GM23338 (cell line): ENCODE data around the gene HCRT. TPM values are rescaled to one million over a fixed set of nuclear protein-coding genes. Genes with fewer than 3 reads are reported as not detected.

ENCODE experiments used
- ATAC-seq: fragments of 200-7000 bp; cut with Tn5 transposase; 3 replicates; pipeline ENCODE4 v1.9.1; 2020
- DNase-seq: peaks from one replicate; pipeline ENCODE4 v3.0.0-alpha.2; 2015; ENCODE audit warnings: low spot score
- H2AFZ ChIP-seq: fragments of 200-600 bp; sonication (generic); 2 replicates; pipeline ENCODE4 v1.8.0; 2016; ENCODE audit warnings: antibody characterized with exemption, mild to moderate bottlenecking, moderate library complexity
- H3F3A ChIP-seq: fragments of 200-600 bp; sonication (generic); replicated peaks from 2 replicates; pipeline ENCODE4 v1.8.0; 2017; ENCODE audit warnings: antibody characterized with exemption, mixed run types, low read depth
- H3K27ac ChIP-seq: fragments of 200-600 bp; sonication (generic); 2 replicates; pipeline ENCODE4 v1.6.1; 2016; ENCODE audit warnings: low read depth
- H3K27me3 ChIP-seq: fragments of 200-600 bp; sonication (generic); 2 replicates; pipeline ENCODE4 v1.8.0; 2016; ENCODE audit warnings: mild to moderate bottlenecking, mixed run types, moderate library complexity; ENCODE audit not compliant: insufficient read depth
- H3K36me3 ChIP-seq: fragments of 200-600 bp; sonication (generic); 2 replicates; pipeline ENCODE4 v1.8.0; 2016; ENCODE audit warnings: mild to moderate bottlenecking; ENCODE audit not compliant: insufficient read depth
- H3K4me1 ChIP-seq: fragments of 200-600 bp; sonication (generic); 2 replicates; pipeline ENCODE4 v1.8.0; 2016; ENCODE audit warnings: mild to moderate bottlenecking, moderate library complexity; ENCODE audit not compliant: insufficient read depth
- H3K4me2 ChIP-seq: fragments of 200-600 bp; sonication (generic); 2 replicates; pipeline ENCODE4 v1.7.1; 2017; ENCODE audit warnings: mixed run types
- H3K4me3 ChIP-seq: fragments of 200-600 bp; sonication (generic); 2 replicates; pipeline ENCODE4 v1.6.1; 2016; ENCODE audit warnings: mixed run types
- H3K79me2 ChIP-seq: fragments of 200-600 bp; sonication (generic); replicated peaks from 2 replicates; pipeline ENCODE4 v1.8.0; 2017; ENCODE audit warnings: mild to moderate bottlenecking; ENCODE audit not compliant: insufficient read depth
- H3K9me2 ChIP-seq: fragments of 200-600 bp; sonication (generic); 2 replicates; pipeline ENCODE4 v1.8.0; 2017; ENCODE audit not compliant: insufficient read depth
- H4K20me1 ChIP-seq: fragments of 200-600 bp; sonication (generic); replicated peaks from 2 replicates; pipeline ENCODE4 v1.8.0; 2017; ENCODE audit warnings: mild to moderate bottlenecking; ENCODE audit not compliant: insufficient read depth
- H3K27ac Mint-ChIP-seq: 2 replicates; pipeline ENCODE4 v1.8.0; 2020; ENCODE audit warnings: inconsistent platforms, mild to moderate bottlenecking, moderate library complexity, mixed read lengths
- H3K27me3 Mint-ChIP-seq: 3 replicates; pipeline ENCODE4 v1.8.0; 2022; ENCODE audit warnings: low read depth, mild to moderate bottlenecking, moderate library complexity, mixed read lengths, inconsistent platforms; ENCODE audit not compliant: insufficient read depth, poor library complexity
- H3K36me3 Mint-ChIP-seq: 3 replicates; pipeline ENCODE4 v1.8.0; 2021; ENCODE audit warnings: low read depth, mild to moderate bottlenecking, inconsistent platforms, moderate library complexity, mixed read lengths
- H3K4me1 Mint-ChIP-seq: 3 replicates; pipeline ENCODE4 v1.8.0; 2020; ENCODE audit warnings: mild to moderate bottlenecking, inconsistent platforms, mixed read lengths
- H3K4me3 Mint-ChIP-seq: 3 replicates; pipeline ENCODE4 v1.8.0; 2021; ENCODE audit warnings: moderate library complexity, mild to moderate bottlenecking, inconsistent platforms, mixed read lengths
- H3K9me3 Mint-ChIP-seq: 3 replicates; pipeline ENCODE4 v1.8.0; 2020; ENCODE audit warnings: moderate library complexity, mild to moderate bottlenecking, inconsistent platforms, mixed read lengths
- EZH2 ChIP-seq: fragments of 200-600 bp; sonication (generic); IDR thresholded peaks from one replicate; pipeline ENCODE4 v1.8.0; 2017; ENCODE audit warnings: antibody characterized with exemption, mild to moderate bottlenecking, low read depth; ENCODE audit not compliant: unreplicated experiment
- EZH2phosphoT487 ChIP-seq: fragments of 200-600 bp; sonication (generic); IDR thresholded peaks from one replicate; pipeline ENCODE4 v1.8.1; 2018; ENCODE audit warnings: antibody characterized with exemption; ENCODE audit not compliant: unreplicated experiment
- JUNB ChIP-seq: IDR thresholded peaks from one replicate; pipeline ENCODE4 v1.6.1; 2016; ENCODE audit warnings: antibody characterized with exemption; ENCODE audit not compliant: unreplicated experiment
- NANOG ChIP-seq: IDR thresholded peaks from 2 replicates; pipeline ENCODE4 v1.6.1; 2016; ENCODE audit warnings: antibody characterized with exemption, borderline replicate concordance
- POLR2AphosphoS5 ChIP-seq: IDR thresholded peaks from 2 replicates; pipeline ENCODE4 v1.6.1; 2016; ENCODE audit warnings: antibody characterized with exemption, low read depth
- STAT1 ChIP-seq: IDR thresholded peaks from one replicate; pipeline ENCODE4 v1.6.1; 2016; ENCODE audit warnings: antibody characterized with exemption; ENCODE audit not compliant: unreplicated experiment
- ZNF114 ChIP-seq: fragments of 250-450 bp; sonication (Bioruptor Pico); IDR thresholded peaks from 2 replicates; pipeline ENCODE4 v1.5.0; 2020; ENCODE audit warnings: mild to moderate bottlenecking, moderate library complexity
- polyA plus RNA-seq: library from polyadenylated mRNA; unstranded; fragments of >200 nt; fragmentation: Nextera tagmentation; extraction: Ambion mirVana; gene quantifications from 2 replicates; pipeline ENCODE4 v1.2.1, GENCODE V29; 2016
- total RNA-seq: library from RNA; depleted of rRNA; stranded (reverse); fragments of >200 nt; shearing (Covaris generic); gene quantifications from 2 replicates; pipeline ENCODE4 v1.2.3, GENCODE V29; 2014
- TF ChIP-seq, protein P1 (sequence below): fragments of 250-450 bp; sonication (Bioruptor Pico); IDR thresholded peaks from 2 replicates; pipeline ENCODE4 v1.5.0; 2020; ENCODE audit warnings: mild to moderate bottlenecking, moderate library complexity
- TF ChIP-seq, protein P2 (sequence below): IDR thresholded peaks from 2 replicates; pipeline ENCODE4 v1.6.1; 2016; ENCODE audit warnings: antibody characterized with exemption
- TF ChIP-seq, protein P3 (sequence below), 2 experiments: fragments of 200-600 bp in 1 of 2; sonication (generic) in 1 of 2; conservative IDR thresholded peaks; 2 replicates each; pipeline versions ENCODE4 v1.5.1 to v1.6.1; 2016 to 2017; ENCODE audit warnings: antibody characterized with exemption in 2 of 2, low read depth in 2 of 2, mild to moderate bottlenecking in 2 of 2, moderate library complexity in 1 of 2

HCRT gene
- total and polyA plus RNA-seq, 2 experiments from 2014 or later: not detected

DNA sequence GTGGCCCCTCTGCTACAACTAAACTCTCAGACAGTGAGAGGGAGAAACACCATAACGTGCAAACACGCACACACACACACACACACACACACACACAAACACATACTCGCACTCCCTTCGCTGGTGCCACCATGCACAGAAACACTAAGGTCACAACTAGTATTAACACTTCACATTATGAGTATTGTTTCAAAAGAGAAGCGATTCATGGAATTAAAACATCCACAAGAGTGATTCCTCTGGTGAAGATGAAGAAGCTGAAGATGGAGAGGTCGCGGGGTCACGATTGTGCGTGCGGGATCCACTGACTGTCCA is 16.2 kb upstream of the HCRT start (continued):
- TF ChIP-seq, protein P1, sequence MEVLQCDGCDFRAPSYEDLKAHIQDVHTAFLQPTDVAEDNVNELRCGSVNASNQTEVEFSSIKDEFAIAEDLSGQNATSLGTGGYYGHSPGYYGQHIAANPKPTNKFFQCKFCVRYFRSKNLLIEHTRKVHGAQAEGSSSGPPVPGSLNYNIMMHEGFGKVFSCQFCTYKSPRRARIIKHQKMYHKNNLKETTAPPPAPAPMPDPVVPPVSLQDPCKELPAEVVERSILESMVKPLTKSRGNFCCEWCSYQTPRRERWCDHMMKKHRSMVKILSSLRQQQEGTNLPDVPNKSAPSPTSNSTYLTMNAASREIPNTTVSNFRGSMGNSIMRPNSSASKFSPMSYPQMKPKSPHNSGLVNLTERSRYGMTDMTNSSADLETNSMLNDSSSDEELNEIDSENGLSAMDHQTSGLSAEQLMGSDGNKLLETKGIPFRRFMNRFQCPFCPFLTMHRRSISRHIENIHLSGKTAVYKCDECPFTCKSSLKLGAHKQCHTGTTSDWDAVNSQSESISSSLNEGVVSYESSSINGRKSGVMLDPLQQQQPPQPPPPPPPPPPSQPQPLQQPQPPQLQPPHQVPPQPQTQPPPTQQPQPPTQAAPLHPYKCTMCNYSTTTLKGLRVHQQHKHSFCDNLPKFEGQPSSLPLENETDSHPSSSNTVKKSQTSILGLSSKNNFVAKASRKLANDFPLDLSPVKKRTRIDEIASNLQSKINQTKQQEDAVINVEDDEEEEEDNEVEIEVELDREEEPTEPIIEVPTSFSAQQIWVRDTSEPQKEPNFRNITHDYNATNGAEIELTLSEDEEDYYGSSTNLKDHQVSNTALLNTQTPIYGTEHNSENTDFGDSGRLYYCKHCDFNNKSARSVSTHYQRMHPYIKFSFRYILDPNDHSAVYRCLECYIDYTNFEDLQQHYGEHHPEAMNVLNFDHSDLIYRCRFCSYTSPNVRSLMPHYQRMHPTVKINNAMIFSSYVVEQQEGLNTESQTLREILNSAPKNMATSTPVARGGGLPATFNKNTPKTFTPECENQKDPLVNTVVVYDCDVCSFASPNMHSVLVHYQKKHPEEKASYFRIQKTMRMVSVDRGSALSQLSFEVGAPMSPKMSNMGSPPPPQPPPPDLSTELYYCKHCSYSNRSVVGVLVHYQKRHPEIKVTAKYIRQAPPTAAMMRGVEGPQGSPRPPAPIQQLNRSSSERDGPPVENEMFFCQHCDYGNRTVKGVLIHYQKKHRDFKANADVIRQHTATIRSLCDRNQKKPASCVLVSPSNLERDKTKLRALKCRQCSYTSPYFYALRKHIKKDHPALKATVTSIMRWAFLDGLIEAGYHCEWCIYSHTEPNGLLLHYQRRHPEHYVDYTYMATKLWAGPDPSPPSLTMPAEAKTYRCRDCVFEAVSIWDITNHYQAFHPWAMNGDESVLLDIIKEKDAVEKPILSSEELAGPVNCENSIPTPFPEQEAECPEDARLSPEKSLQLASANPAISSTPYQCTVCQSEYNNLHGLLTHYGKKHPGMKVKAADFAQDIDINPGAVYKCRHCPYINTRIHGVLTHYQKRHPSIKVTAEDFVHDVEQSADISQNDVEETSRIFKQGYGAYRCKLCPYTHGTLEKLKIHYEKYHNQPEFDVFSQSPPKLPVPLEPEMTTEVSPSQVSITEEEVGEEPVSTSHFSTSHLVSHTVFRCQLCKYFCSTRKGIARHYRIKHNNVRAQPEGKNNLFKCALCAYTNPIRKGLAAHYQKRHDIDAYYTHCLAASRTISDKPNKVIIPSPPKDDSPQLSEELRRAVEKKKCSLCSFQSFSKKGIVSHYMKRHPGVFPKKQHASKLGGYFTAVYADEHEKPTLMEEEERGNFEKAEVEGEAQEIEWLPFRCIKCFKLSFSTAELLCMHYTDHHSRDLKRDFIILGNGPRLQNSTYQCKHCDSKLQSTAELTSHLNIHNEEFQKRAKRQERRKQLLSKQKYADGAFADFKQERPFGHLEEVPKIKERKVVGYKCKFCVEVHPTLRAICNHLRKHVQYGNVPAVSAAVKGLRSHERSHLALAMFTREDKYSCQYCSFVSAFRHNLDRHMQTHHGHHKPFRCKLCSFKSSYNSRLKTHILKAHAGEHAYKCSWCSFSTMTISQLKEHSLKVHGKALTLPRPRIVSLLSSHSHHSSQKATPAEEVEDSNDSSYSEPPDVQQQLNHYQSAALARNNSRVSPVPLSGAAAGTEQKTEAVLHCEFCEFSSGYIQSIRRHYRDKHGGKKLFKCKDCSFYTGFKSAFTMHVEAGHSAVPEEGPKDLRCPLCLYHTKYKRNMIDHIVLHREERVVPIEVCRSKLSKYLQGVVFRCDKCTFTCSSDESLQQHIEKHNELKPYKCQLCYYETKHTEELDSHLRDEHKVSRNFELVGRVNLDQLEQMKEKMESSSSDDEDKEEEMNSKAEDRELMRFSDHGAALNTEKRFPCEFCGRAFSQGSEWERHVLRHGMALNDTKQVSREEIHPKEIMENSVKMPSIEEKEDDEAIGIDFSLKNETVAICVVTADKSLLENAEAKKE (CRISPR knock-in tag): no peak
- TF ChIP-seq, protein P2, sequence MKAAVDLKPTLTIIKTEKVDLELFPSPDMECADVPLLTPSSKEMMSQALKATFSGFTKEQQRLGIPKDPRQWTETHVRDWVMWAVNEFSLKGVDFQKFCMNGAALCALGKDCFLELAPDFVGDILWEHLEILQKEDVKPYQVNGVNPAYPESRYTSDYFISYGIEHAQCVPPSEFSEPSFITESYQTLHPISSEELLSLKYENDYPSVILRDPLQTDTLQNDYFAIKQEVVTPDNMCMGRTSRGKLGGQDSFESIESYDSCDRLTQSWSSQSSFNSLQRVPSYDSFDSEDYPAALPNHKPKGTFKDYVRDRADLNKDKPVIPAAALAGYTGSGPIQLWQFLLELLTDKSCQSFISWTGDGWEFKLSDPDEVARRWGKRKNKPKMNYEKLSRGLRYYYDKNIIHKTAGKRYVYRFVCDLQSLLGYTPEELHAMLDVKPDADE: no peak
- TF ChIP-seq POLR2AphosphoS5: no peak

DNA sequence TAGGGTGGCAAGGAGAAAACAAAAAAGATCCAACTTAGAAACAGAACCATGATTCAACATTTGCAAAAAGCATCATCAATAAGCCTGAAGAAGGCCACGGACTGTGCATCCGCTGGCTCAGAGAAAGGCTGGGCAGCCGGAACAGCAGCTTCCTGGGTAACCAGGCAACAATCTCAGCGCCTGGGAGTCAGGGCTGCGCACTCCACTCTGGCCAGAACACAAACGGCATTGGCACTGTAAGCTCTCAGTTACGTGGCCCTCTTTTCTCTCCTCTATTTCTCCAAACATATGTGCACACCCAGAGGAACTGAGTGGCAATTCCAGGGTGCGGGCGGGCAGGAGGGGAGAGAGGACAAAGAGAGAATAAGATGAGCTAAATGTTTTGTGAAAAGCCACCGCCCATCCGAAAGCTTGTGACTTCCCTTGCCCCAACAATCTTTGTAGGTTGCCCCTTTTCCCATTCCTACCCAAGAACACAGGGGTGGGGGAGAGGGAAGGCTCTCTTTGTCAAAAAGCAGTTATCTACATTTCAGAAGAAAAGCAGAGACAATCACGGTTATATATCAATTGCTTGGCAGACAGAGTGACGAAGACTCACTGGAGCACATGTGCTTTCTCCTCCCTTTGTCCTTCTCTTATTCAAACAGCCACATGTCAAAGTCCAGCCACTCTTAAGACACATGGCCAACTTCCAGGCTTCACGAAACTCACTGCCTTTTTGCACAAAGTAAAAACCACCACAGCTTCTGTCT is 15.6 kb upstream of the HCRT start:
- no peaks in the 10 kb centered on the region for H3K9me3 Mint-ChIP-seq
- H3K27ac Mint-ChIP-seq: no peak overlapping the region
- Histone ChIP-seq H2AFZ (no peak overlapping the region), H3F3A (0 out of 2 replicates have a peak, but pooled peaks cover 9% of the 10 kb centered on the region), H3K79me2 (no peaks in the 10 kb centered on the region), H3K9me2 (no peaks in the 10 kb centered on the region), H3K4me2 (no peak overlapping the region), H3K27me3 (no peaks in the 10 kb centered on the region), H3K36me3 (no peaks in the 10 kb centered on the region; the same call in 1 of the 2 replicates), H3K4me1 (no peaks in the 10 kb centered on the region), H3K4me3 (no peak overlapping the region), H4K20me1 (no peaks in the 10 kb centered on the region), H3K27ac (no peak overlapping the region)
- H3K27me3 Mint-ChIP-seq: peaks cover 8% of the 10 kb centered on the region
- DNase-seq (no peak), ATAC-seq (no peak)
- peaks cover 24% of the 10 kb centered on the region; the same call in 2 of the 3 replicates for H3K36me3 Mint-ChIP-seq
- no peak overlapping the region for H3K4me3 Mint-ChIP-seq
- H3K4me1 Mint-ChIP-seq: peaks cover 2% of the 10 kb centered on the region; the same call in 1 of the 3 replicates
- TF ChIP-seq STAT1: no peak
- no peak for TF ChIP-seq EZH2phosphoT487
- TF ChIP-seq JUNB: no peak
- TF ChIP-seq NANOG: no peak
- no peak for TF ChIP-seq ZNF114 (CRISPR knock-in tag)
- TF ChIP-seq, protein P3, sequence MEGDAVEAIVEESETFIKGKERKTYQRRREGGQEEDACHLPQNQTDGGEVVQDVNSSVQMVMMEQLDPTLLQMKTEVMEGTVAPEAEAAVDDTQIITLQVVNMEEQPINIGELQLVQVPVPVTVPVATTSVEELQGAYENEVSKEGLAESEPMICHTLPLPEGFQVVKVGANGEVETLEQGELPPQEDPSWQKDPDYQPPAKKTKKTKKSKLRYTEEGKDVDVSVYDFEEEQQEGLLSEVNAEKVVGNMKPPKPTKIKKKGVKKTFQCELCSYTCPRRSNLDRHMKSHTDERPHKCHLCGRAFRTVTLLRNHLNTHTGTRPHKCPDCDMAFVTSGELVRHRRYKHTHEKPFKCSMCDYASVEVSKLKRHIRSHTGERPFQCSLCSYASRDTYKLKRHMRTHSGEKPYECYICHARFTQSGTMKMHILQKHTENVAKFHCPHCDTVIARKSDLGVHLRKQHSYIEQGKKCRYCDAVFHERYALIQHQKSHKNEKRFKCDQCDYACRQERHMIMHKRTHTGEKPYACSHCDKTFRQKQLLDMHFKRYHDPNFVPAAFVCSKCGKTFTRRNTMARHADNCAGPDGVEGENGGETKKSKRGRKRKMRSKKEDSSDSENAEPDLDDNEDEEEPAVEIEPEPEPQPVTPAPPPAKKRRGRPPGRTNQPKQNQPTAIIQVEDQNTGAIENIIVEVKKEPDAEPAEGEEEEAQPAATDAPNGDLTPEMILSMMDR (conservative IDR thresholded peaks at IDR 0.05; ENCODE audit: low read depth in 2 of 2): no peak
- no peak for TF ChIP-seq EZH2
